ENCODE data around the gene DAD1.

Gene DAD1

DNA sequence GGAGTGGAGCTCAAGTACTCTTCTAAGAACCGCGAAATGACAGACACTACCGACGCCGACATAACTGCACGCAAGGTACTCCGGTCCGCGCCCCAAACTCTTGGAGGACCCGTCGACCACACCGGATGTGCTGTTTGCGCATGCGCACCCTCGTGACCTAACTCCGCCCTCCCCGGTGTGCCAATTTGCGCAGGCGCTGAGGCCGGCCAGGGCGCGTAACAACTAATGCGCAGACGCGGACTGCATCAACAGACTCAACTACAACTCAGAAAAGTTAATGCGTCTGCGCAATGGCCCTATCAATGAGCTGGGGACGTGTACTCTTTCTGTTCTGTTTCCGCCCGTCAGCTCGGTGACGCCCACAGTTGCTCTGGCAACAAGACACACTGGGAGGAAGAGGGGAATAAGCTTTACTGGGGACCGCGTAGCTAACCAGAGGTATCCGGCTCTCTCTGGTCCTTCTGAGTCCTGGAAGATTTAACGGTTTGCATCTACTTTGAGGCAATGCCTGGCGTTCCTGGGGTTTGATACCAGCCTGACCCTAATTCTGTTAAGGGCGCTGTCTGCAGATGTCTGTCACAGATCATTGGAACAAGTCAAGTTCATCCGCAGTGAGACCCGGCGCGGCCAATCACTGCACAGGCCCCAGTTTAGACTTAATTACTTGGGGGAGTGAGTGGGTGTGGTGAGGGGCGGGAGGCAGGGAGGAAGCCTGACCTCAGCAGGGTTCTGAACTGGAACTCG, at the start of gene DAD1:
TSS of gene DAD1 (minus strand) at position 129 of the 744 bp plus-strand sequence. CDS start at position 62, 67 bp downstream.
- no peaks in the 10 kb centered on the region for H3K4me1 ChIP-seq (ENCODE audit: control insufficient read depth, insufficient read depth, low read length)
- peak within 1 kb of the TSS; percentile 49; the same call in 1 of the 2 replicates for H3K27ac ChIP-seq (ENCODE audit: extremely low read depth, low read depth, low read length)
- ChIA-PET CTCF (interaction anchor here (0.6 to 3.9 kb wide), 16 partner anchors 8 to 1452 kb away, joined by 3 to 27 read pairs (median 4); partner anchors contain the start of gene OXA1L), POLR2A (interaction anchor here (0.6 to 1.5 kb wide), 16 partner anchors 9 to 1247 kb away, joined by 3 to 22 read pairs (median 3); partner anchors contain the start of genes ABHD4, HAUS4, OXA1L and PRMT5)
- H3K36me3 ChIP-seq (ENCODE audit: control insufficient read depth in 2 of 2, insufficient read depth in 1 of 2, low read length in 2 of 2): peaks cover 0 to 13% of the 10 kb centered on the region in 2 experiments; a peak in 1 of 3 replicates
- peak within 1 kb of the TSS; percentile 87 for H3K4me3 ChIP-seq (ENCODE audit: low read depth, low read length)
- no peaks in the 10 kb centered on the region for H3K9me3 ChIP-seq (ENCODE audit: control insufficient read depth, insufficient read depth, low read depth, low read length)
- TF ChIP-seq, protein P1, sequence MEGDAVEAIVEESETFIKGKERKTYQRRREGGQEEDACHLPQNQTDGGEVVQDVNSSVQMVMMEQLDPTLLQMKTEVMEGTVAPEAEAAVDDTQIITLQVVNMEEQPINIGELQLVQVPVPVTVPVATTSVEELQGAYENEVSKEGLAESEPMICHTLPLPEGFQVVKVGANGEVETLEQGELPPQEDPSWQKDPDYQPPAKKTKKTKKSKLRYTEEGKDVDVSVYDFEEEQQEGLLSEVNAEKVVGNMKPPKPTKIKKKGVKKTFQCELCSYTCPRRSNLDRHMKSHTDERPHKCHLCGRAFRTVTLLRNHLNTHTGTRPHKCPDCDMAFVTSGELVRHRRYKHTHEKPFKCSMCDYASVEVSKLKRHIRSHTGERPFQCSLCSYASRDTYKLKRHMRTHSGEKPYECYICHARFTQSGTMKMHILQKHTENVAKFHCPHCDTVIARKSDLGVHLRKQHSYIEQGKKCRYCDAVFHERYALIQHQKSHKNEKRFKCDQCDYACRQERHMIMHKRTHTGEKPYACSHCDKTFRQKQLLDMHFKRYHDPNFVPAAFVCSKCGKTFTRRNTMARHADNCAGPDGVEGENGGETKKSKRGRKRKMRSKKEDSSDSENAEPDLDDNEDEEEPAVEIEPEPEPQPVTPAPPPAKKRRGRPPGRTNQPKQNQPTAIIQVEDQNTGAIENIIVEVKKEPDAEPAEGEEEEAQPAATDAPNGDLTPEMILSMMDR (tag by site-specific recombination; IDR thresholded peaks at IDR 0.05): no peak; the same call in 1 of the 2 replicates
- TF ChIP-seq ZNF184 (tag by site-specific recombination; IDR thresholded peaks at IDR 0.05) (no peak), ZSCAN23 (tag by site-specific recombination; IDR thresholded peaks at IDR 0.05) (no peak), KLF16 (tag by site-specific recombination; IDR thresholded peaks at IDR 0.05) (0 out of 2 replicates have a peak, but pooled peaks have one; percentile 51), ZNF548 (tag by site-specific recombination; IDR thresholded peaks at IDR 0.05) (no peak), MEIS1 (CRISPR knock-in tag; IDR thresholded peaks at IDR 0.05; ENCODE audit: borderline replicate concordance) (no peak), MYNN (tag by site-specific recombination; IDR thresholded peaks at IDR 0.05; ENCODE audit: borderline replicate concordance) (no peak), SP2 (tag by site-specific recombination; IDR thresholded peaks at IDR 0.05) (peak; percentile 82), WT1 (tag by site-specific recombination; IDR thresholded peaks at IDR 0.05) (peak; percentile 73), YY2 (tag by site-specific recombination; IDR thresholded peaks at IDR 0.05) (no peak), ZNF23 (tag by site-specific recombination; IDR thresholded peaks at IDR 0.05; ENCODE audit: borderline replicate concordance) (no peak), ZNF24 (tag by site-specific recombination; IDR thresholded peaks at IDR 0.05) (peak; percentile 41; the same call in 1 of the 2 replicates), GLIS2 (tag by site-specific recombination; IDR thresholded peaks at IDR 0.05) (no peak; the same call in 1 of the 2 replicates), ZNF514 (tag by site-specific recombination; IDR thresholded peaks at IDR 0.05) (no peak), GLIS1 (tag by site-specific recombination; IDR thresholded peaks at IDR 0.05) (peak; percentile 26; the same call in 1 of the 2 replicates), REST (tag by site-specific recombination; IDR thresholded peaks at IDR 0.05) (no peak), ZNF549 (tag by site-specific recombination; IDR thresholded peaks at IDR 0.05) (no peak), KLF10 (tag by site-specific recombination; IDR thresholded peaks at IDR 0.05) (peak; percentile 85), ZNF26 (tag by site-specific recombination; IDR thresholded peaks at IDR 0.05) (no peak)
- TF ChIP-seq, protein P2, sequence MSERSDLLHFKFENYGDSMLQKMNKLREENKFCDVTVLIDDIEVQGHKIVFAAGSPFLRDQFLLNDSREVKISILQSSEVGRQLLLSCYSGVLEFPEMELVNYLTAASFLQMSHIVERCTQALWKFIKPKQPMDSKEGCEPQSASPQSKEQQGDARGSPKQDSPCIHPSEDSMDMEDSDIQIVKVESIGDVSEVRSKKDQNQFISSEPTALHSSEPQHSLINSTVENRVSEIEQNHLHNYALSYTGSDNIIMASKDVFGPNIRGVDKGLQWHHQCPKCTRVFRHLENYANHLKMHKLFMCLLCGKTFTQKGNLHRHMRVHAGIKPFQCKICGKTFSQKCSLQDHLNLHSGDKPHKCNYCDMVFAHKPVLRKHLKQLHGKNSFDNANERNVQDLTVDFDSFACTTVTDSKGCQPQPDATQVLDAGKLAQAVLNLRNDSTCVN (tag by site-specific recombination; optimal IDR thresholded peaks at IDR 0.05): peak; percentile 30
- TF ChIP-seq, protein P3, sequence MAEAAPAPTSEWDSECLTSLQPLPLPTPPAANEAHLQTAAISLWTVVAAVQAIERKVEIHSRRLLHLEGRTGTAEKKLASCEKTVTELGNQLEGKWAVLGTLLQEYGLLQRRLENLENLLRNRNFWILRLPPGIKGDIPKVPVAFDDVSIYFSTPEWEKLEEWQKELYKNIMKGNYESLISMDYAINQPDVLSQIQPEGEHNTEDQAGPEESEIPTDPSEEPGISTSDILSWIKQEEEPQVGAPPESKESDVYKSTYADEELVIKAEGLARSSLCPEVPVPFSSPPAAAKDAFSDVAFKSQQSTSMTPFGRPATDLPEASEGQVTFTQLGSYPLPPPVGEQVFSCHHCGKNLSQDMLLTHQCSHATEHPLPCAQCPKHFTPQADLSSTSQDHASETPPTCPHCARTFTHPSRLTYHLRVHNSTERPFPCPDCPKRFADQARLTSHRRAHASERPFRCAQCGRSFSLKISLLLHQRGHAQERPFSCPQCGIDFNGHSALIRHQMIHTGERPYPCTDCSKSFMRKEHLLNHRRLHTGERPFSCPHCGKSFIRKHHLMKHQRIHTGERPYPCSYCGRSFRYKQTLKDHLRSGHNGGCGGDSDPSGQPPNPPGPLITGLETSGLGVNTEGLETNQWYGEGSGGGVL (tag by site-specific recombination; IDR thresholded peaks at IDR 0.05): peak; percentile 84
- TF ChIP-seq, protein P4, sequence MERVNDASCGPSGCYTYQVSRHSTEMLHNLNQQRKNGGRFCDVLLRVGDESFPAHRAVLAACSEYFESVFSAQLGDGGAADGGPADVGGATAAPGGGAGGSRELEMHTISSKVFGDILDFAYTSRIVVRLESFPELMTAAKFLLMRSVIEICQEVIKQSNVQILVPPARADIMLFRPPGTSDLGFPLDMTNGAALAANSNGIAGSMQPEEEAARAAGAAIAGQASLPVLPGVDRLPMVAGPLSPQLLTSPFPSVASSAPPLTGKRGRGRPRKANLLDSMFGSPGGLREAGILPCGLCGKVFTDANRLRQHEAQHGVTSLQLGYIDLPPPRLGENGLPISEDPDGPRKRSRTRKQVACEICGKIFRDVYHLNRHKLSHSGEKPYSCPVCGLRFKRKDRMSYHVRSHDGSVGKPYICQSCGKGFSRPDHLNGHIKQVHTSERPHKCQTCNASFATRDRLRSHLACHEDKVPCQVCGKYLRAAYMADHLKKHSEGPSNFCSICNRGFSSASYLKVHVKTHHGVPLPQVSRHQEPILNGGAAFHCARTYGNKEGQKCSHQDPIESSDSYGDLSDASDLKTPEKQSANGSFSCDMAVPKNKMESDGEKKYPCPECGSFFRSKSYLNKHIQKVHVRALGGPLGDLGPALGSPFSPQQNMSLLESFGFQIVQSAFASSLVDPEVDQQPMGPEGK (tag by site-specific recombination; IDR thresholded peaks at IDR 0.05): peak; percentile 84
- TF ChIP-seq, protein P5, sequence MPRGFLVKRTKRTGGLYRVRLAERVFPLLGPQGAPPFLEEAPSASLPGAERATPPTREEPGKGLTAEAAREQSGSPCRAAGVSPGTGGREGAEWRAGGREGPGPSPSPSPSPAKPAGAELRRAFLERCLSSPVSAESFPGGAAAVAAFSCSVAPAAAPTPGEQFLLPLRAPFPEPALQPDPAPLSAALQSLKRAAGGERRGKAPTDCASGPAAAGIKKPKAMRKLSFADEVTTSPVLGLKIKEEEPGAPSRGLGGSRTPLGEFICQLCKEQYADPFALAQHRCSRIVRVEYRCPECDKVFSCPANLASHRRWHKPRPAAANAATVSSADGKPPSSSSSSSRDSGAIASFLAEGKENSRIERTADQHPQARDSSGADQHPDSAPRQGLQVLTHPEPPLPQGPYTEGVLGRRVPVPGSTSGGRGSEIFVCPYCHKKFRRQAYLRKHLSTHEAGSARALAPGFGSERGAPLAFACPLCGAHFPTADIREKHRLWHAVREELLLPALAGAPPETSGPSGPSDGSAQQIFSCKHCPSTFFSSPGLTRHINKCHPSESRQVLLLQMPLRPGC (tag by site-specific recombination; IDR thresholded peaks at IDR 0.05): no peak
